ENCODE measurements around the gene ARHGEF3.
A peak's percentile ranks its signal among the peaks of the same experiment; 100 is the strongest.

ARHGEF3 gene

GRCh38 chr3:56826831-56827722, 25.3 kb upstream of the ARHGEF3 start:
- TF ChIP-seq GABPA (IDR thresholded peaks at IDR 0.05; ENCODE audit: low read depth) (no peak), POLR2AphosphoS5 (IDR thresholded peaks at IDR 0.05; ENCODE audit: low read depth) (no peak), SPI1 (IDR thresholded peaks at IDR 0.05; ENCODE audit: borderline replicate concordance, low read depth) (no peak), CTCF (IDR thresholded peaks at IDR 0.05; ENCODE audit: insufficient read depth, low read length) (no peak), REST (IDR thresholded peaks at IDR 0.05; ENCODE audit: insufficient replicate concordance, low read depth) (no peak)
- DNase-seq (ENCODE audit: low read depth in 1 of 2, low spot score in 1 of 2) = peak in 1 of 2 experiments; percentile 11
- H3K4me3 ChIP-seq (replicated peaks; ENCODE audit: insufficient read depth, low read length) = no peak overlapping the region
- H3K27ac ChIP-seq (replicated peaks) = no peak overlapping the region
- peaks cover 2% of the 10 kb centered on the region for H3K27me3 ChIP-seq (ENCODE audit: insufficient read depth, poor library complexity, severe bottlenecking)

- DNase-seq (ENCODE audit: low read depth in 1 of 2, low spot score in 1 of 2) = no peak
- Histone ChIP-seq H3K27me3 (ENCODE audit: insufficient read depth, poor library complexity, severe bottlenecking) (peaks cover 2% of the 10 kb centered on the region), H3K4me3 (replicated peaks; ENCODE audit: insufficient read depth, low read length) (no peak overlapping the region), H3K27ac (replicated peaks) (no peak overlapping the region)
- no peak for TF ChIP-seq REST (IDR thresholded peaks at IDR 0.05; ENCODE audit: insufficient replicate concordance, low read depth)
- TF ChIP-seq SPI1 (IDR thresholded peaks at IDR 0.05; ENCODE audit: borderline replicate concordance, low read depth) = no peak
- TF ChIP-seq POLR2AphosphoS5 (IDR thresholded peaks at IDR 0.05; ENCODE audit: low read depth) = no peak
- no peak for TF ChIP-seq CTCF (IDR thresholded peaks at IDR 0.05; ENCODE audit: insufficient read depth, low read length)
- no peak for TF ChIP-seq GABPA (IDR thresholded peaks at IDR 0.05; ENCODE audit: low read depth)
These were observed 24.1 kb upstream of the ARHGEF3 start for GRCh38 chr3:56825567-56826438.

GRCh38 chr3:56823984-56824703, 22.4 kb upstream of the ARHGEF3 start:
- no peak overlapping the region for H3K4me3 ChIP-seq (replicated peaks; ENCODE audit: insufficient read depth, low read length)
- H3K27me3 ChIP-seq (ENCODE audit: insufficient read depth, poor library complexity, severe bottlenecking) = peaks cover 2% of the 10 kb centered on the region
- TF ChIP-seq REST (IDR thresholded peaks at IDR 0.05; ENCODE audit: insufficient replicate concordance, low read depth) = no peak
- no peak for TF ChIP-seq SPI1 (IDR thresholded peaks at IDR 0.05; ENCODE audit: borderline replicate concordance, low read depth)
- no peak for TF ChIP-seq CTCF (IDR thresholded peaks at IDR 0.05; ENCODE audit: insufficient read depth, low read length)
- no peak for TF ChIP-seq POLR2AphosphoS5 (IDR thresholded peaks at IDR 0.05; ENCODE audit: low read depth)
- TF ChIP-seq GABPA (IDR thresholded peaks at IDR 0.05; ENCODE audit: low read depth) = no peak
- no peak for DNase-seq (ENCODE audit: low read depth in 1 of 2, low spot score in 1 of 2)
- H3K27ac ChIP-seq (replicated peaks) = no peak overlapping the region
